NCI-H187 treated with DMSO at 0.1 percent for 48 hours (cell line): Measurements from ENCODE around the gene ZFYVE9.
"Not testable (repeated sequence)": the region's sequence is repeated elsewhere in the genome, so short reads cannot be mapped to it uniquely, and the experiment has no call there.

Experiments used
- DNase-seq: peaks from one replicate; lab custom pipeline; 2025; lab: John Stamatoyannopoulos, UW

The ZFYVE9 gene

DNA sequence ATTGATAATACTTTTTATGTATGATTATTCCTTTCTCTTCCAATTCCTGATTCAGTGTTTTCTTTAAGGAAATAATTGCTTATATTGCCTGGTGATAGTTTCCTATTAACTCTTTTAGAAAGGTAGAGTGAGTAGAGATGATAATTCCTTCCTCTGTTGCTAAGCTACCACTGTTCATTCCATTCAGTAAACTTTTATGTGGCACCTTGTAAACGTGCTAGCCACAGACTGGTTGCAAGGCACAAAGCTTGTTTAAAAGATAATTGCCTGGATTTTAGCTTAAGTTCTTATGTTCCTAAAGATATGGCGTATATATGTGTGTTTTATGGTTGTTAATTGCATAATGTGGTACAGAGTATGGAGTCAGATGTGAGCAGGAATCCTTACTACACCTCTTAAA lies 3.2 kb downstream of the ZFYVE9 start:
- no peak for DNase-seq

DNA sequence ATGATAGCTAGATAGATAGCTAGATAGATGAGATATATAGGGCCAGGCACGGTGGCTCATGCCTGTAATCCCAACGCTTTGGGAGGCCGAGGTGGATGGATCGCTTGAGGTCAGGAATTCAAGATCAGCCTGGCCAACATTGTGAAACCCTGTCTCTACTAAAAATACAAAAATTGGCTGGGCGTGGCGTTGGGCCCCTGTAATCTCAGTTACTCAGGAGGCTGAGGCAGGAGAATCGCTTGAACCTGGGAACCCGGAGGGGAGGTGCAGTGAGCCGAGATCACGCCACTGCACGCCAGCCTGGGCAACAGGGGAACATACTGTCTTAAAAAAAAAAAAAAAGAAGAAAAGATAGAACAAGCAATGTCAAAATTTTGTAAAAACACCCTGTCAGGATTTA lies 8.6 kb downstream of the ZFYVE9 start:
- not testable (repeated sequence) for DNase-seq

DNA sequence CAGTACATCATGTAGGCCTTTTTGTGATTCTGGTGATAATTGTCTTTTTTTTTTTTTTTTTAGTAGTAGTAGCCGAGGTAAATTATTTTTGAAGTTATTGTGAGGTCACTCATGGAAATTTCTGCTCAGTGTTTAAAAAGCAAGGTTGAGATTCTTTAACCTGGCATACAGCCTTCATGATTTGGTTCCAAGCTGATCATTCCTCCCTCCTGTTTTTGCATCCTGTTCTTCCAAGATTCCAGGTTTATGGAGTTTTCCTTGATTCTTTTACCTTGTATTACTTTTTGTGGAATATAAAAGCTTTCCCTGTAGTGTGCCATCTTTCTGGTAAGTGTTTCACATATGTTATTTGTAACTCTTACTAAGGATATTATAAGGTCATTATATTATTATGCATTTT lies 9.1 kb downstream of the ZFYVE9 start:
- DNase-seq: no peak

DNA sequence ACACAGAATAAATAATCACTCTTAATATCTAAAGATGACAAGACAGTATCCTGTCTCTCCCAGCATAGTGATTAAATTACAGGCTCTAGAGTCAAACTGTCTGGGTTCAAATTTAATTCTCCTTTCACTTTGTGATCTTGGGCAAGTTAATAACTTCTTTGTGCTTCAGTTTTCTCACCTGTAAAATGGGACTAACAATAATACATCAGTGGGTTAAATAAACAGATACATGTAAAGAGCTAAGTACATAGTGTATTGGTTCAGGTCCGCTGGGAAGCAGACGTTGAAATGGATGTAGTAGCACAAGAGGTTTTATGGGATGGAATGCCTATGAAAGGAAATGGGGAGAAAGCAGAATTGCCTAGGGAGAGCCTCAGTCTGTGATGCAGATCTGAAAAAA lies 10.7 kb downstream of the ZFYVE9 start:
- no peak for DNase-seq

DNA sequence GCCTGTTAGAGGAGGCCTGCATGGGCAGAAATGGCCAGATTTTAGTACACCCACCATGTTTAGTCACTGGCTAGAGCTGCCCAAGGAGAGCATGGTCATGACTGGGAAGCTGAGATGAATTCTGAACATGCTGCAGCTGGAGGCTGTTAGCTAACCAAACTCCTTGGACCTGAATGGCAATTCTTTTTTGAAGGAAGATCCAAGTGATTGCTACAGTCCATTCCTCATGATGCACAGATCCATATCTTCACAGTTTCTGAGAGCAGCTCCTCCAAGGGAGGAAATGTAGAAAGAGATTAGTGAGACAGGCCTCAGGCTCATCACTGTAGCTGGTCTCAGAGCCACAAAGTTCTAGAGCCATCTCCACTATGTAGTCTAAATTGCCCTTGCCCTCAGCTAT lies 11.1 kb downstream of the ZFYVE9 start:
- DNase-seq: no peak

DNA sequence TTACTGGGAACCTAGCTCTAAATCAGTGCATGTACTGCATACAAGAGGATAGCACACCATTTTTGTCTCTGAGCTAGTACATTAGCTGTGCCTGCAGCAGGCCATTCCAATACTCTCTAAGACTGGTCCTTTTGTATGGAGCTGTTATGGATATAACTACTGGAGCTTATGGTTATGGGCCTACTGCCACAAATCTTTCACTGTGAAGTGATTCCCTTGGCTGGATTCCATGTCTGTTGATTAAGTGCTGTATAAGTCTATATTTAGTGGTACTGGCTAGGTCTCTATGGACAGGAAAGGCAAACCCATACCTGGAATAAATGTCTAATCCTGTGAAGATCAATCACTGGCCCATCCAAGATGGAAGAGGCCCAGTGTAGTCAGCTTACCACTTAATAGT lies 12.0 kb downstream of the ZFYVE9 start:
- no peak for DNase-seq

DNA sequence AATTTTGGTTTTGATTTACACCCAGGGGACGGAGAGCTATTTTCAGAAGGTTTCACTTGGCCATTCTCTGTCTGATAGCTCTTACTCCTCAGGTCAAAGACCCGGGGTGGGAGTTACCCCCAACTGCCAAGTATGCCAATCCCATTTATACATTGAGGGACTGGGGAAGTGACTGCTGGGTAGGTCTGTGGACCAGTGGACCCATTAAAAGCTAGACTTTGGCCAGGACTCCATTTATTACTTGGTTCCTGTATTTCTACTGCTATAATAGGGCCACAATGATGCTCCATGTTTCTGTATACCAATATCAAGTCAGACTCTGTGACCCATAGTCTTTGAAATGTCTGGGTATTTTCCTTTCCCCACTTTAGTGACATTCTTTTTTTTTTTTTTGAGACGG lies 14.6 kb downstream of the ZFYVE9 start:
- DNase-seq: no peak

DNA sequence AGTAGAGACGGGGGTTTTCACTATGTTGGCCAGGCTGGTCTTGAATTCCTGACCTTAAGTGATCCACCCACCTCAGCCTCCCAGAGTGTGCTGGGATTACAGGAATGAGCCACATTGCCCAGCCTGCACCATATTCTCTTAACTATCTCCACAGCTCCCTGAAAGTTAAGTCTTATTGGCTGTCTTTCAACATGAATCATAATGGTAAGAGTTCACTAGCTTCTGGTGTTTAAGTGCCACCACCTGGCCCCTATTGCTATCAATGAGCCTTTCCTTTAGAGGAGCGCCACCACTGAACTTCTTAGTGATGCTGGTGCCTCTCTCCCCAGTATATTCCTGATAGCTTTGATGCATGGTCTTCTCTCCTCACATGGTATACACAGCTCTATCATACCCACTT lies 15.7 kb downstream of the ZFYVE9 start:
- DNase-seq: no peak

DNA sequence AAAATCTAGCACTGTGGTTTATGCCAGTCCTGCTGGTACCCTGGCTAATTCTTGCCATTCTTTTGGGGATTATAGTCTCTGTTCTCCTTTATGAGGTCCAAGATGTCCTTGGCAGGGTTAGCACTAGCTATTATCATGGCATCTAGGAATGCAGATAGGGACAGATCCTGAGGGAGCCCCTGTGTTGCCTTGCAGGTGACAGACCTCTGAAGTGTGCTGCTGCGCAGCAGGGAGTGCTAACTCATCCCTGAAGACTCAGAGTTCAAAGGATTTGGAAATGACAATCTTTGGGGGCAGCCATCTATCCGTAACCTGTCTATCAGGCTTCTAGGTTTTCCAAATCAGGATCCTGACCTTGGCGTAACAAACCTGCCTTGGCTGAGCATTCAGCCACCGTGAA lies 16.3 kb downstream of the ZFYVE9 start:
- DNase-seq: no peak

DNA sequence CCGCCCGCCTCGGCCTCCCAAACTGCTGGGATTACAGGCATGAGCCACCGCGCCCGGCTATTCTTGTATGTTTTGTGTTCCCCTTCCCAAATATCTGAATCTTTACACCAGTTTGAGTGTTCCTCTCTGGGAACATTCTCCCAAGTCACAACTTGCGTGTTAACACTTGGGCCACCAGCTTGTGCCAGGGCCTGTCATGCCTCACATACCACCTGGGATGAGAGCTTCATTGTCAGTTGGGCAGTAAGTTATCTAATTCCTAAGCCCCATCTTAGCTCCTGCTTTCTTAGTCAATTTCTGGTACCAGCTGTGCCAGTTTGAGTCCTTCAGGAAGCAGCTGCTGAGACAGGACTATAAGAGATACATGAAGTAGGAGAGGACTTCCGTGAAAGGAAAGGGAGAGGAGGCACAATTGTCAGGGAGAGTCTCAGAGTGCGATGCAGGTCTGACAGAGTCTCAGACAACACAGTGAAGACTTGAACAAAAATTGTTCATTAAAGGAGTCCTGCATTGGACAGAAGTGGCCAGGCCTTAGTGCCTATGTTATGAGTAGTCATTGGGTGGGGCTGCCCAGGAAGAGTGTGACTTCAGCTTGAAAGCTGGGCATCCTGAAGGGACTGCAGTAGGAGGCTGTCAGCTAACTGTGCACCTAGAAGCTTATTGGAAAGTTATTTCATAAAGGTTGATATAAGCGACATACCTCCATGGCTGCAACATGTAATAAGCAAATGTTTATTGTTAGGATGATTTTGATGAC lies 17.3 kb downstream of the ZFYVE9 start:
- no peak for DNase-seq

DNA sequence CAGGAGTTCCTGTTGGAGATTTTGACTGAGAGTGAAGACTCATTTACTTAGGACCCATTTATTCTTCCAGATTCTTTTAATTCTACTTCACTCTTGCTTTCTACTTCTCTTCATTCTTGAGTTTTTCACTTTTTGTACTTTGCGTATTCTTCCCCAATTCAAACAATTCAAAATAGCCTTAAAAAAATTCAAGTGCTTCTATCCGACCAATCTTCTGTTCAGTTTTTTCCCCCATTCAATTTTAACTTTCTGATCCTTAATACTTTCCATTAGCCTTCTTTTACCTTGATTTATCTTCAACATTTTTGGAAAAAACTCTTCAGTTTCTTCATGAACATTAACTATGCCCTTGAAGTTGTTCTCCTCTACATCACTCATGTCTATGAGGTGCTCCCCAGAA lies 21.1 kb downstream of the ZFYVE9 start:
- DNase-seq: no peak

DNA sequence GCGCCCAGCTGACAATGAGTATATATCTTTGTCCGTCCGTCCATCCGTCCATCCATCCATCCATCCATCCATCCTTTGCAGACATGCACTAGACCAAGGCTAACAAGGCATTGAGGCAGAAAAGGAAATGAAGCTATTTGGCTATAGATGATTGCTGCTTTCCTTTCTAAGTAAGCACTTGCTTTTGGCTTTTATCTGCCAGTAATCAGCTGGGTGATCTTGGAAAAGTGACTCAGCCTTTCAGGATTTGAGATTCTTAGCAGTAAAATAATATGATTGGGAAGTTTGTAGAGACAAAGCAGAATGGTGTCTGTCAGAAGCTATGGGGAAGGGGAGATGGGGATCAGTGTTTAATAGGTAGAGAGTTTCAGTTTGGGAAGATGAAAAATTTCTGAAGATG lies 22.7 kb downstream of the ZFYVE9 start:
- no peak for DNase-seq

DNA sequence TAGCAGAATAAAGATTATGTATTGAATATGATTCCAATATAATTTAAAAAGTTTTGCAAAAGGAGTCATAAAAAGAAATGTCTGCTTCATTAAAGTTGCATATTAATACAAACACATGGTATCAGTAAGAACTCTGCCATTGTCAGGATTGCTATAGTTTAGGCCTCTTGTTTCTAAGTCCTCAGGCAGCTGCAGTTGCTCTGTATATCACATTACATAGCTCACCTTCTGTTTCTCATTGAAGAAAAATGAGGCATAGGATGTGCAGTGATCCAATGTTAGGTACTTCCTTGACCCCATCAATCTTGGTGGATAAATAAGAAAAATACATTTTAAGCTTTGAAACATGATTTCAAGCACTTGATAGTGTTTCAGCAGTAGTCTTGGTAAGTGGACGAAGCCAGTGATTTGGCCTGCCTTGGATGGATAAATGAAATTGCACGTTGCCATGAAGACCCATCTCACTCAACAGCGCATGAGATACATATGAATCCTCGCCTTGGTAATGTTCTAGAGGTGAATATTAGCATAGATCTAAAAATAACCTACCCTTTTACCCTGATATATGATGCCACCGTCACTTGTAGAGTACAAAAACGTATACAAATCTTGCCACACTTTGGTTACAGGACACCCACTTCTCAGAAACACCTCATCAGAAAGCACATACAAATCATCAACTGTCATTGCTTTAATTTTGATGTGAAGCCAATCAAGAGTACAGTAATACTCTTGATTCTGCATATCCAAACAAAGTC lies 25.3 kb downstream of the ZFYVE9 start:
- DNase-seq: no peak

DNA sequence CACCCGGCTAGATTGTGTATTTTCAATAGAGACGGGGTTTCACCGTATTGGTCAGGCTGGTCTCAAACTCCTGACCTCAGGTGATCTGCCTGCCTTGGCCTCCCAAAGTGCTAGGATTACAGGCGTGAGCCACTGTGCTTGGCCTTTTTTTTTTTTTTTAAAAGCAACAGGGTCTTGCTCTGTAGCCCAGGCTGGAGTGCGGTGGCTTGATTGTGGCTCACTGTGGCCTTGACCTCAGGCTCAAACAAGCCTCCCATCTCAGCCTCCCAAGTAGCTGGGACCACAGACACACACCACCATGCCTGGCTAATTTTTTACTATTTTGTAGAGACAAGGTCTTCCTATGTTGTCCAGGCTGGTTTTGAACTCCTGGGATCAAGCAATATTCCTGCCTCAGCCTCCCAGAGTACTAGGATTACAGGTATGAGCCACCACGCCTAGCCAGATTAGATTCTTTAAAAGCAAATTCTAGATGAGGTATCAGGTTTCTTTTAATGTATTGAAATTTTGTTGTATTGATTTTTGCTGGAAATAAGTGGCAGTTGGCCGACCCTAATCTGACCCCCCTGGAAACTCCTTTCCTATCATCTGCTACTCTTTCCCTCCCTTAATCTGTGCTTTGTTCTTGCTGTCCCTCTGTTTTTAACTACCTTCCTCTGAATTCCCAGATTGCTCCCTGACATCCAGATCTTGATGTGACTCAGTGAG lies 26.6 kb downstream of the ZFYVE9 start:
- DNase-seq: no peak

DNA sequence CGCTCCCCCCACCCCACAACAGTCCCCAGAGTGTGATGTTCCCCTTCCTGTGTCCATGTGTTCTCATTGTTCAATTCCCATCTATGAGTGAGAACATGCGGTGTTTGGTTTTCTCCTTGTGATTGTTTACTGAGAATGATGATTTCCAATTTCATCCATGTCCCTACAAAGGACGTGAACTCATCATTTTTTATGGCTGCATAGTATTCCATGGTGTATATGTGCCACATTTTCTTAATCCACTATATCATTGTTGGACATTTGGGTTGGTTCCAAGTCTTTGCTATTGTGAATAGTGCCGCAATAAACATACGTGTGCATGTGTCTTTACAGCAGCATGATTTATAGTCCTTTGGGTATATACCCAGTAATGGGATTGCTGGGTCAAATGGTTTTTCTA lies 29.3 kb downstream of the ZFYVE9 start:
- DNase-seq: not testable (repeated sequence)

DNA sequence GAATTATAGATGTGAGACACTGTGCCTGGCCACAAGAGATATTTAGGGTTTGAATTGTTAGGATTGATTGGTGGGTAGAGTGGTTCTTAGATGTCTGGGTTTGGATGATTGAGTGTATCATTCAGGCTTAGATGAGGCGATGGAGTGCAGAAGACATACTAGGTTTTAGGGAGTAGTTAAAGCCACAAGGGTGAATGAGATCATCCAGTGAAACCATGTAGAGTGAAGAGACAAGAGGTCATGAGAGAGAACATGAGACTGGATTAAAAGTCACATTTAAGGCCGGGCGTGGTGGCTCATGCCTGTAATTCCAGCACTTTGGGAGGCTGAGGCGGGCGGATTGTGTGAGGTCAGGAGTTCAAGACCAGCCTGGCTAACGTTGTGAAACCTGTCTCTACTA lies 37.2 kb downstream of the ZFYVE9 start:
- no peak for DNase-seq

DNA sequence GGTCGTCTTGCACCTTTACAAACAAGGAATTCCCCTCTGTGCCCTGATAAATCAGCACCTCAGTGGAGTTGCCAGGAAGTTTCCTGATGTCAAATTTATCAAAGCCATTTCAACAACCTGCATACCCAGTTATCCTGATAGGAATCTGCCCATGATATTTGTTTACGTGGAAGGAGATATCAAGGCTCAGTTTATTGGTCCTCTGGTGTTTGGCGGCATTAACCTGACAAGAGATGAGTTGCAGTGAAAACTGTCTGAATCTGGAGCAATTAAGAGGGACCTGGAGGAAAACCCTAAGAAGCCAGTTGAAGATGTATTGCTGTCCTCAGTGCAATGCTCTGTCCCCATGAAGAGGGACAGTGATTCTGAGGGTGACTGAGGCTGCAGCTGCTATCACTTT lies 38.3 kb downstream of the ZFYVE9 start:
- no peak for DNase-seq

DNA sequence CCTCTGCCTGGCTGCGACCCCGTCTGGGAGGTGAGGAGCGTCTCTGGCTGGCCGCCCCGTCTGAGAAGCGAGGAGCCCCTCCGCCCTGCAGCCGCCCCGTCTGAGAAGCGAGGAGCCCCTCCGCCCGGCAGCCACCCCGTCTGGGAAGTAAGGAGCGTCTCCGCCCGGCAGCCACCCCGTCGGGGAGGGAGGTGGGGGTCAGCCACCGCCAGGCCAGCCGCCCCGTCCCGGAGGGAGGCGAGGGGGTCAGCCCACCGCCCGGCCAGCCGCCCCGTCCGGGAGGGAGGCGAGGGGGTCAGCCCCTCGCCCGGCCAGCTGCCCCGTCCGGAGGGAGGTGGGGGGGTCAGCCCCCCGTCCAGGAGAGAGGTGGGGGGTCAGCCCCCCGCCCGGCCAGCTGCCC lies 39.9 kb downstream of the ZFYVE9 start:
- not testable (repeated sequence) for DNase-seq

DNA sequence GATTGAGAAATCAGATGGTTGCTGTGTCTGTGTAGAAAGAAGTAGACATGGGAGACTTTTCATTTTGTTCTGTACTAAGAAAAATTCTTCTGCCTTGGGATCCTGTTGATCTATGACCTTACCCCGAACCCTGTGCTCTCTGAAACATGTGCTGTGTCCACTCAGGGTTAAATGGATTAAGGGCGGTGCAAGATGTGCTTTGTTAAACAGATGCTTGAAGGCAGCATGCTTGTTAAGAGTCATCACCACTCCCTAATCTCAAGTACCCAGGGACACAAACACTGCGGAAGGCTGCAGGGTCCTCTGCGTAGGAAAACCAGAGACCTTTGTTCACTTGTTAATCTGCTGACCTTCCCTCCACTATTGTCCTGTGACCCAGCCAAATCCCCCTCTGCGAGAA lies 40.4 kb downstream of the ZFYVE9 start:
- DNase-seq: not testable (repeated sequence)

DNA sequence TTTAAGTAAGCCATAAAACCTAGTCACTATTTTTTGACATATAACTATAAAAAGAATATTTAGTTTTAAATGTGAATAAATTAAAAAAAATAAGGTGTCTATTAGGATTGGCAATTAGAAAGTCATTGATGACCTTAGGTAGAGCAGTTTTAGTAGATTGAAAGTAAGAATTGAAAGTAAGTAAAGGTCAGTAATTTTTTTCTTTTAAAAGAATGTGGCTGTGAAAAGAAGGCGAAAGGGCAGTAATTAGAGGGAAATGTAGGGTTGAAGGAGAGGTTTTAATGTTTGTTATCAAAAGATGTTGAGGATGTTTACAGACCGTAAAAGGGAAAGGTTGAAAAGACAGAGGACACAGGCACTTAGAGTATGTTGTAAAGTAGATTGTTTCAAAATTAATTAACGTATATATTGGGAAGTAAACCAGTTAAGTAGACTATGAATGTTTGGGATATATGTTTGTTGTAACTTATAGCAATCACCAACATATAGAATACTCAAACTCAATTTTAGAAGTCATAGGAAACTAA lies 41.0 kb downstream of the ZFYVE9 start:
- no peak for DNase-seq

DNA sequence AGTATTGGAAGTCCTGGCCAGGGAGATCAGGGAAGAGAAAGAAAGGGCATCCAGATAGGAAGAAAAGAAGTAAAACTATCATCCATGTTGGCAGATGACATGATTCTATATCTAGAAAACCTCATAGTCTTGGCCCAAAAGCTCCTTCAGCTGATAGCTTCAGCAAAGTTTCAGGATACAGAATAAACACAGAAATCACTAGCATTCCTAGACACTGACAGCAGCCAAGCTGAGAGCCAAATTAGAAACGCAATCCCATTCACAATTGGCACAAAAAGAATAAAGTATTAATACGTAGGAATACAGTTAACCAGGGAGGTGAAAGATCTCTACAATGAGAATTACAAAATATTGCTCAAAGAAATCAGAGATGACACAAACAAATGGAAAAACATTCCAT lies 44.6 kb downstream of the ZFYVE9 start:
- DNase-seq: no peak

DNA sequence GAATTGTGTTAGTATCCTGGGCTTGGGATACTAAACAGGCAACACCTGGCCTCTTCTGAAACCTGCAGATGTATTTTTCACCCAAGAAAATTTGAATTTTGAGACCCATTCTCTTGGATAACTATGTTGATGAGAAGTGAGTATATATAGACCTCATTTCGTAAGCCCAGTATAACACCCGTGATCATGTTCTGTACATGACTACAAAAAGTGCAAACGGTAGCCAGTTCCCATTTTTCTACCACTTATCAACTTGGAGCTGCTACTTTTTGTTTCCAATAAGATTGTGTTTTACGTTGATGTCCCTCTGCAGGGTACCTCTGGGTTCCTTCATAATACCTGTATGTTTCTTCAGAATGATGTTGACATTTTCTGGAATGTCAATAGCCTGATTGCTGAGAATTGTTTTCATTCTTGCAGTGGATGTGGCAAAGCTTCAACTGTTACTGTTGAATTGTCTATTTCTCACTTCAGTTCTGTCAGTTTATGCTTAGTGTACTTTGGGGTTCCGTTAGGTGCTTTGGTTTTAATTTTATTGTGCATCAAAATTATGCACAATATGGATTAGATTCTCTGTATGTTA lies 48.1 kb downstream of the ZFYVE9 start:
- DNase-seq: no peak
